ENCODE results near the gene KRT77.

The KRT77 gene

GRCh38 chr12:52727037-52727436 is 23.7 kb upstream of the KRT77 start:
- ATAC-seq, result no peak
- no peak for TF ChIP-seq PATZ1 (CRISPR knock-in tag; IDR thresholded peaks at IDR 0.05; ENCODE audit: borderline replicate concordance)
- no peak for TF ChIP-seq ARNTL (CRISPR knock-in tag; IDR thresholded peaks at IDR 0.05; ENCODE audit: borderline replicate concordance, low read depth)

GRCh38 chr12:52726451-52726850 is 23.1 kb upstream of the KRT77 start:
- TF ChIP-seq ZFP30 (CRISPR knock-in tag; IDR thresholded peaks at IDR 0.05) (no peak), TOX (CRISPR knock-in tag; IDR thresholded peaks at IDR 0.05; ENCODE audit: borderline replicate concordance) (no peak), PATZ1 (CRISPR knock-in tag; IDR thresholded peaks at IDR 0.05; ENCODE audit: borderline replicate concordance) (no peak)
- no peak for ATAC-seq

GRCh38 chr12:52724384-52724783 is 21.1 kb upstream of the KRT77 start:
- TF ChIP-seq SNAI2 (CRISPR knock-in tag; IDR thresholded peaks at IDR 0.05) (no peak), ARNTL (CRISPR knock-in tag; IDR thresholded peaks at IDR 0.05; ENCODE audit: borderline replicate concordance, low read depth) (no peak), ZC3H10 (CRISPR knock-in tag; IDR thresholded peaks at IDR 0.05) (no peak), OSR1 (CRISPR knock-in tag; IDR thresholded peaks at IDR 0.05) (no peak), ESRRG (CRISPR knock-in tag; IDR thresholded peaks at IDR 0.05) (no peak), RARB (CRISPR knock-in tag; IDR thresholded peaks at IDR 0.05) (no peak), ZFP30 (CRISPR knock-in tag; IDR thresholded peaks at IDR 0.05) (no peak), ZFP3 (CRISPR knock-in tag; IDR thresholded peaks at IDR 0.05) (no peak), PATZ1 (CRISPR knock-in tag; IDR thresholded peaks at IDR 0.05; ENCODE audit: borderline replicate concordance) (no peak), TCF4 (CRISPR knock-in tag; IDR thresholded peaks at IDR 0.05; ENCODE audit: borderline replicate concordance) (no peak), CREB5 (CRISPR knock-in tag; IDR thresholded peaks at IDR 0.05; ENCODE audit: low read depth) (no peak)
- ATAC-seq, result no peak

GRCh38 chr12:52722680-52723079 is 19.4 kb upstream of the KRT77 start:
- ATAC-seq, result no peak
- TF ChIP-seq BACH2 (CRISPR knock-in tag; IDR thresholded peaks at IDR 0.05; ENCODE audit: borderline replicate concordance), result no peak
- TF ChIP-seq TOX (CRISPR knock-in tag; IDR thresholded peaks at IDR 0.05; ENCODE audit: borderline replicate concordance), result no peak
- TF ChIP-seq ZNF565 (CRISPR knock-in tag; conservative IDR thresholded peaks at IDR 0.05; ENCODE audit: low read depth), result no peak
- TF ChIP-seq ESRRG (CRISPR knock-in tag; IDR thresholded peaks at IDR 0.05), result no peak
- TF ChIP-seq TSHZ2 (CRISPR knock-in tag; IDR thresholded peaks at IDR 0.05), result no peak
- TF ChIP-seq CREB5 (CRISPR knock-in tag; IDR thresholded peaks at IDR 0.05; ENCODE audit: low read depth), result no peak

All from SK-N-SH treated with all-trans-retinoic acid at 6 μM for 48 hours (cell line).